Daoy (cell line): Measurements from ENCODE around the gene MPPE1. TPM values are rescaled to one million over a fixed set of nuclear protein-coding genes. Genes with fewer than 3 reads are reported as not detected.

Experiments used
- DNase-seq: peaks from one replicate; pipeline ENCODE4 v3.0.0-alpha.2; 2015; ENCODE audit warnings: low read depth
- total RNA-seq: library from RNA; depleted of rRNA; stranded (reverse); fragments of >200 nt; shearing (Covaris generic); gene quantifications from 2 replicates; pipeline ENCODE4 v1.2.3, GENCODE V29; 2014

MPPE1 gene
- total RNA-seq, 1 experiment from 2014 or later, result 9.5 TPM

DNA sequence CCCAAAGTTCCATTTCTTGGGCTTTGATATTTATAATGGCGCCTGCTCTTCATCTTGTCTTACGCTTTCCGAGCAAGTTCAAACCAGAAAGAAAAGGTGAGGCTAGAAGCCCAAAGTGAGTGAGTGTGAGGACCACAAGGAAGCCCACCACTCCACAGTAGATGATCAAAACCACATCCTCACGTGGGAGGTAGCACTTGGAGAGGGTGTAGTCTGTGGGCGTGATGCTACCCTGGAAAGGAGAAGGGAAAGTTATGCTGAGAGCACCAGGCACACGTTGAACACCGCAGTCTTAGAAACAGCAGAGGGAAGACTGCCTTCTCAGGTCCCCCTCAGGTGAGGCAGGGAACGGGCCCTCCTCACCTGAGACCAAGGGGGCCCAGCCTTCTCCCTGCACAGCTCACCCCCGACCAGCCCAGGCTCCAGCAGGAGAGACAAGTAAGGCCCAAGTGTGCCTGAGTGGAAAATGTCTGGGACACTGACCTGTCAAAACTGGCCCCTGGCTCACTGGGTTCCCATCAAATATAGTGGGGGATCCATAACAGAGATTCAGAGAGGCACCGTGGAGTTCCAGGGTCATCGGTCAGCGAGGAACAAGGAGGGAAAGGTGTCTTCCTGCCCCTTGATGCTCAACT lies 23.6 kb downstream of the MPPE1 start:
- DNase-seq, result no peak

DNA sequence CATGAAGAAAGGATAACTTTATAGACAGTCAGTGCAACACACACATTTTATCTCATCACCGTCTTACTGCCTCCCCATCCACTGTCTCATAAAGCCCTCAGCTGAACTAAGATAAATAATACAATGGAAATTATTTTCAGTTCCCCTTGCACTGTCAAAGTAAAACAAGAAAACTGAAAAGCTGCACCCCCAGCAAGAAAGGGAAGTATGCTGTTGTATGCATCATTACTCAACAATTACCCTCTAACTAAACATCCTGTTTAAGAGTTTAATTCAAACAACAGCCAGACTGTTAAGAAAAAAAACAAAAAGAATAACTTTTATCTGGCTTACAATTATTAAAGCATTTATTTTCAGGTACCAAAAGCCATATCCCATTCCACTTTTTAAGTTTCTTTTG lies 25.0 kb downstream of the MPPE1 start:
- no peak for DNase-seq

DNA sequence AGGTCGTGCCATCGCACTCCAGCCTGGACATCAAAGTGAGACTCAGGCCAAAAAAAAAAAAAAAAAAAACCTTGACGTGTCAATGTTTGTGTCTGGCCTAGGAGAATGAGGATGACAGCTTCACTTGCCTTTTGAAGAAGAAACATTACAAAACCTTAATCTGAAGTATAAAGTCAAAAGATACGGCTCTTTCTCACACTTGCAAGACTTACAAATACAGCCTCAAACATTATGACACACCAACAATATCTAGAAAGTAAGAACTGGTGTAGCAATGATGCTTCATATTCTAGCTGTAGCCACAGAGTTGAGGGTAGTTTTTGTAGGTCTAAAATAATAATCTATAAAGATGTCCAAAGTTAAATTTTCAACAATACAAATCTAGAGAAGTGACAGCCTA lies 25.5 kb downstream of the MPPE1 start:
- DNase-seq, result no peak

DNA sequence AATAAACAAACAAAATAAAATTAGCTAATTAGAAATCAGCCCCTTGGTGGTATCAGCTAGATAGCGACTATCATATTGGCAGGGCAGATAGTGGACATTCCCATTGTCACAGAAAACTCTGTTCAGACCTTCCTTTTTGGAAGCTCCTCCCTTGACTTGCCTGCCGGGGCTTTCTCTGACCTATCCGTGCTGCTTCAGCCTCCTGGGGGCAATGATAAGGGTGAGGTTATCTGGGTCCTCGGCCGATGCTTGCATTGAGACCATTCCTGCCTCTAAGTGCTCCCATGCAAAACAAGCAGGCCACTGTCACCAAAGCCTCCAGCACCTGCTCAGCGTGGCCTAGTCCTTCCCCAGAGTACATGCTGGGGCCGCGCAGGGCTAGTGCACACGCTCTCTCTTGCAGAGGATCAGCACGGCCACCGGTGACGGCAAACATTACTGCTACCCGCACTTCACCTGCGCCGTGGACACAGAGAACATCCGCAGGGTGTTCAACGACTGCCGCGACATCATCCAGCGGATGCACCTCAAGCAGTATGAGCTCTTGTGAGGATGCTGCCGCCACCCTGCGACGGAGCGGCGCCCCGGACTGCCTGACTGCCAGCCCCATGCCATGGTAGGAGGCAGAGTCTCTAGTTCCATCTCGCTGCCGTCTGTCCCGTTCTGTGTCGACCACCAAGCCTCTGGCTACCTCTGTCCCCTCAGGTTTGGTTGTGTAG lies 27.4 kb downstream of the MPPE1 start:
- DNase-seq, result no peak

DNA sequence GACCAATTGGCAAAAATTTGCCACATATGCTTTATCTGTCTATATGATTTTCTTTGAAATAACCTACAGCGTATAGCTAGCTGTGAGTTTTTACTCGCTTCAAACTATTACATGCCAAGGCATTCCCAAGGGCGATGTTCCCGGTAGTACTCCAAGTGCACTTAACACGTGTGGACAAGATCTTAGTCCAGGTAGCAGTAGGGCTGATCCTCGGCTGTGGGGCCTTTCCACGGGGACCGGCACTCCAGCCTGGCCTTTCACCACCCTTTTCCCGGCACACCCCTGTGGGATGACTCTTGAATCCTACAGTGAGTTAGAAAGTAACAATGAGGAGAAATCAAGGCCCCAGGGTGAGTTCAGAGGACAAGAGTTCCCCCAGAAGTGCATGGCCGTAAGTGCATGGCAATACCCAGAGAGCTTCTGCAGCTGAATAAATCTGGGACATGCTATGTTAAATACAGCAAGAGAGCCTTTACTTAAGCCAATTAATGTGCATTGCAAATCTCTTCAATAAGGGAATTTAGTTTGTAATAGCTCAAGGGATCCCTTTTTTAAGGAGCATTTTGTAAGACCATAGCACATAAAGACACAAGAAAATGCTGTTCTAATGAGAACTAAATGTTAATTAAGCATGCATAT lies 30.5 kb downstream of the MPPE1 start:
- no peak for DNase-seq

DNA sequence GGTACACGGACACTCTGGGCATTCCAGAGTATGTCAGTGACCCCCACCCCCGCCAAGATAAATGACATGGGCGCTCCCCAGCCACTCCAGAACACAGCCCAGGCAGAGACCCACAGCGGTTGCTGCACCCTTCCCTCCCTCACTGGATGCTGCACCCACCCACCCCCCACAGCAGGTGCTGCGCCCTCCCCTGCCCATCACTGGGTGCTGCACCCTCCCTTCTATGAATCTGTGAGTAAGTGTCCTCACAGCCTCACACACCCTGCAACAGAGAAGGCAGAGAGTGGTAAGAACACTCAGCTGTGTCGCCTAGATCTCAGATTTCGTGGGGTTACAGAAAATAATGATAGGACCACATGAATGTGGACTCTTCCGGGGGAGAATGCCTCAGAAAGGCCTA lies 33.4 kb downstream of the MPPE1 start:
- DNase-seq, result no peak

DNA sequence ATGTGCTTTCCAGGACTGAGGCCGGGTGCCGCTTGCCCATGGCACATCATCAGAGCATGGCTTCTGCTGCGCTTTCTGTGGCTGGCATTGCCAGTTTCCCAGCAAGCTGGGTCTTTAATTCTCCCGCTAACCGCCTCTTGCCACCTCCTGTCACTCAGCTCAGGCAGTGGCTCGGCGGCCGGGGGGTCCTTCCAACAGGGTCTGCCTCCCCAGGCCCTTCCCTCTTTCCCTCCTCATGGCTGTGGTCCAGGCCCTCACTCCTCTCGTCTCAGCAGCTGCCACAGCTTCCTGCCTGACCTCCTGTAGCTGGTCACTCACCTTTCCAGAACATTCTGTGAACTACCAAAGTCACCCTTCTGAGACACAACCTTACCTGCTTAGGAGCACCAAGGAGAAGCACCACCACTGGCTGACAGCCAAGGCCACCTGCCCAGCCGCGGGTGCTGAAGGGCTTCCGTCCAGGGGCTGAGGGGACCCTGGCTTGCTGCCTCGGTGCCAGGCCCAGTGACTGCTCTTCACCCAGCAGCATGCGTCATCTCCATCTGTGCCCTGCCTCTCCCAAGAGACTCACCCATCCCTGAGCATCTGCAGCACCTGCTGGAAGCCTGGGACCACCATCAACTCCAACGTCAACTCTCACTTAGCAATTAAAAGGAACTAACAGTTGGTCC lies 34.3 kb downstream of the MPPE1 start:
- DNase-seq, result no peak

DNA sequence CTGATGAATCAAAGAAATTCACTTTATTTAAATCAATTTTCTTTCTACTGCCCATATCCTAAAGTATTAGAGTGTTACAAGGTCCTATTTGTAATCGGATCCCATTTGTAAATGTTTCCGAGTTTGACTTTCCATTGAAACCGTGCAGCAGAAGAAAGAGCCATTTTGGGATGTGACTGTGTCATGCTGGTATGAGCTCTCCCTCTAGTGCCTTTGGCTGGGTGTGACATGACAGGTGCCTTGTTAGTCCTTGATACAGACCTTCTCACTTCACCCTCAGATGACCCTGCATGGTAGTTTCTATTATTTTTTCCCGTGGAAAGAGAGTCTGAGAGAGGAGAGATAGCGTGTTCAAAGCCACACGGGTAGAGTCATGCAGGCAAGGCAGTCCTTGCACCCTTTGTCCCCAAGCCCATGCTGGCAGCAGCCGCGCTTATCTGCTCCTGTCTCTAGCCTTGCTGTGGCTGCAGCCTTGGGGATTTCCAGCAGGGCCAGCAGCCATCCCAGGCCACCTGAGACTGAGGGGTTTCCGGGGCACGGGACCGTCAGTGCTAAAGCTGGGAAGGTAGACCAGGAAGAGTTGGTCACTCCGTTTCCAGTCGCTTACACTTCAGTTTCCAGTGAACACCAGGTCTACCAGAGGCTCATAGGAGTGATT lies 35.5 kb downstream of the MPPE1 start:
- peak; percentile 49 for DNase-seq

DNA sequence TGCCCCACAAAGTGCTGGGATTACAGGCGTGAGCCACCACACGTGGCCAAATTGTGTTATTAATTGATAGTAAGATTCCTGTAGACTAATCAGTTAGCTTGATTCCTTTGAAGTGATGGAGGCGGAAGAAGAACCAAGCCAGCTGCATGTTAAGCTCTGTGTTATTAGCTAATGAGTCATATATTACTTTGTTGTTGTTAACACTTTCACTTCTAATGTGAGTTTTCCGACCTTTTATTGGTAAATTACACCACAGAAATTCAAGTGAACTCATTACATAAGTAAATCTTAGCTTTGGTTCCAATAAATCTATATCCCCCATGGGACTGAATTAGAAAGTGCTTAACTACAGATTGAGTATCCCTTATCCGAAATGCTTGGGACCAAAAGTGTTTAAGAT lies 36.6 kb downstream of the MPPE1 start:
- no peak for DNase-seq

DNA sequence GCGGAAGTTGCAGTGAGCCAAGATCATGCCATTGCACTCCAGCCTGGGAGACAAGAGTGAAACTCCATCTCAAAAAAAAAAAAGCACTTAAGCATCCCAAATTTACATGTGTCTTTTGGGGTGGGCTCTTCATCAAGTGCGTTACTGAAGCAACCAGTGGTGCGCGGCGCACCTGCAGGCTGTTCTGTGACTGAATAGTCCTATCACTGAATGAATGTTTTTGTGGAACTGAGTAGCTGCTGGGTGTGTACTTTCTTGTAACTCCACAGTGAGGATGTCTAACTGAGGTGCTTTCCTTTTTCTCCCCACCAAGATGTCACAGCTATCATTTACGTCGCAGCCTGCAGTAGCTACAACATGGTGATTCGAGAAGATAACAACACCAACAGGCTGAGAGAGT lies 39.9 kb downstream of the MPPE1 start:
- no peak for DNase-seq

DNA sequence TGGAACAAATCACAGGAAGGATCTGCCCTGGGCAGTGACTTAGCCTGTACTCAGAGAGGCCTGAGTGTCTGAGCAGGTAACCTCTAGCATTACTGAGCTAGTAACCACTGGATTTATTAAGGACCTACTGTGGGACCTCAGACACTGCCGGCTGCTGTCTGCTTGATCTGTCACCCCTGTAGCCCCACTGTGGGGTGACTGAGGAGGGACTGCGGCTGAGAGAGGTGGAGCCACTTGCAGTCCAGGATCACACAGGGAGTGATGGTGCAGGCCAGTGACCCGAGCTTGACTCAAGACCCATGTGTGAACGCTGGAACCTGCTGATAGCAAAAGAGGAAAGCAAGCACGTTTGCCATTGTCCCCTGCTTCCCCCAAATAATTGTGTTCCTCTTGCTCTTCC lies 41.4 kb downstream of the MPPE1 start:
- DNase-seq, result no peak

DNA sequence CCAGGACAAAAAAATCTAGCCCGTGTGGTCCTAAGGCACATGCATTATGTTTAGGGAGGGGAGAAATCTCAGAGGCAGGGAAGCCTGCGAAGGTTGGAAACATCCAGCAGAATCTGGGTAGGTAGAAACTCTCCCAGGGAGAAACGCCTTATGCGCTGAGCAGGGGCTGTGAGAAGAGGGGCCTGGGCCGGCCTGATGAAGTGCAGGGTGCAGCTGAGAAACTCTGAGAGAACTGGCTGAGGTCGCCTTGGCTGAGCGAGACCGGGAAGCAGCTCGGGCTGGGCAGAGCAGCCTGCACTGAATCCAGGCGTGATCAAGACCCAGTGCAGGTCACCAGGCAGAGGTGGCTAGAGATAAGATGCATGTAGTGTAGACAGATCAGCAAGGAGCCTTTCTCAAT lies 41.8 kb downstream of the MPPE1 start:
- DNase-seq, result no peak

DNA sequence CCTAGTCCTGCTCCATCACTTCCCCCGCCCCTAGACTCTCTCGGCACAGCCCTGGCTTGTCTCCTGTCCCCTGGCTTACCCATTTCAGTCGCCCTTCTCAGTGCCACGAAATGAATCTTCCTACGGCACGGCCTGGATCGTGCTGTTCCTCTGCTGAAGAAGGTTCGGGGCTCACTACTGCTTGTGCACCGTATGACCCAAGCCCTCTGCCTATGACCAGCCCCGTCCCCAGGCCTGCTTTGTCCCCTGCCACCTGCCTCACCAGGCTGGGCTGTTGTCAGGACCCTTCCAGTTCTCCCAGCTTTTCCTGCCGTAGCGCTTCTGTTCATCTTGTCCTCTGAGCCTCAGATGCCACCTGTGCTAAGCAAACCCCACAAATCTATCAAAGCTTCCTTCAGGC lies 43.0 kb downstream of the MPPE1 start:
- DNase-seq, result no peak

DNA sequence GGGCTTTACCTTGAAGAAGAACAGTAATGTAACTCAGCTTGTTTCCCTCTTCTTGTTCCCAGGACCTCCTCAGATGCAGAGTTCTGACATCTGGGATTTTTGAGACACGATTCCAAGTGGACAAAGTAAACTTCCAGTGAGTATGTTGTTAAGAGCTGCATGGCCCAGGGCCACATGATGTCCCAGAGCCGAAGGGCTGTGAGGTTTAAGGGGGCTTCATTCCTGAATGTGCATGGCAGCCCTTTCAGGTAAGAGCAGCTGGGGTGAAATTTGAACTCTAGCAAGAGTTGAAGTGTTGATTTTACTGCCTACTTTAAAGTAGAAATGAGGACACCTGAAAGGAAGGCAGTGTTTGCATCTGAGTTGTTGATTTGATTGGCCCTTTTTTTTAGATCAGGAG lies 43.6 kb downstream of the MPPE1 start:
- DNase-seq, result no peak

DNA sequence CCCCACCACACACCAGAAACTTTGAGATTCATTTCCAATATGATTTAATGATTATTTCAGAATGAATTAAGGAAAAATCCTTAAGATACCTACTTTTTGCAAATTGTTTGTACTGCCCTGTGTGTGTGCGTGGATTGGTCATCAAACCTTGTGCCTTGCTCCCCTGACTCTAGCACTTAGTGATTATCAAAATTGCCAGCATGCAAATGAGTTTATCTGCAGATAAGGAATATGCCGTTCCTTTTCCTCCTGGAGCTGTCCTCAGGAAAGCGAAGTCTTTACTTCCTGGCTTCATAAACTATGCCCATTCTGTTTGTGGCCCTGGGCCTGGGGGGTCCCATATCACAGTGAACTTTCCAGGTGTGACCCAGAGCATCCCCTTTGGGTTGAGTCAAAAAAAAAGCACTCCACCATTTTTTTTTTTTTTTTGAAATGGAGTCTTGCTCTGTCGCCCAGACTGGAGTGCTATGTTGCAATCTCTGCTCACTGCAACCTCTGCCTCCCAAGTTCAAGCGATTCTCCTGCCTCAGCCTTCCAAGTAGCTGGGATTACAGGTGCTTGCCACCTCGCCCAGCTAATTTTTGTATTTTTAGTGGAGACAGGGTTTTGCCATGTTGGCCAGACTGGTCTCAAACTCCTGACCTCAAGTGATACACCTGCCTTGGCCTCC lies 45.5 kb downstream of the MPPE1 start:
- no peak for DNase-seq

DNA sequence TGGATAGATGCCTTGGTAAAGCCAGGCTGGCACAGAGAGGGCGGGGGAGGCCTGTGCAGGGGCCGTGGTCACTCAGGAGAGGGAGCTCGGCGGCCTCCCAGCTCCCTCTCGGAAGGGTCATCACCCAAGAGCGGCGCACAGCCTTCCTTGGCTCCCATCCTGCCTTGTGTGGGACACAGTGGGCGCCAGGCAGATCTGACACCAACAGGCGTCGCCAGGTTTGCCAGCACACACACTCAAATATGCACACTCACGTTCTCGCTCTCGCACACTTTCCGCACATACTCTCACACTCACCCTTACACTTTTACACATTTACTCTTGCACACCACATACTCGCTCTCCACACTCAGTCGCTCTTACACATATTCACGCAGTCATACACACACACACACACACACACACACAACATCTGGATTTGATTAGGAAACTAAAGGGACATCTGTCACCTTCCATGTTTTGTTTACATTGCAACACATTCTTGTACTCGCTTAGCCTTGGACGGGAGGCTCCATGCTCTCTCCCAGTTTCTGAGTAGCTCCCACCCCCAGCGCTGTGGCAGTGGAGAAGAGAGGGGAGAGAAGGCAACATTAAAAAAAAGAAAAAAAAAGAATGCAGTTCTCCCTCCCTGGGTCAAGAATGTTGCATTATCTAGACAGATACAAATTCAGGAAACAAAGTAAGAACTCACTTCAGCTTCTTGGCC lies 46.4 kb downstream of the MPPE1 start:
- no peak for DNase-seq

DNA sequence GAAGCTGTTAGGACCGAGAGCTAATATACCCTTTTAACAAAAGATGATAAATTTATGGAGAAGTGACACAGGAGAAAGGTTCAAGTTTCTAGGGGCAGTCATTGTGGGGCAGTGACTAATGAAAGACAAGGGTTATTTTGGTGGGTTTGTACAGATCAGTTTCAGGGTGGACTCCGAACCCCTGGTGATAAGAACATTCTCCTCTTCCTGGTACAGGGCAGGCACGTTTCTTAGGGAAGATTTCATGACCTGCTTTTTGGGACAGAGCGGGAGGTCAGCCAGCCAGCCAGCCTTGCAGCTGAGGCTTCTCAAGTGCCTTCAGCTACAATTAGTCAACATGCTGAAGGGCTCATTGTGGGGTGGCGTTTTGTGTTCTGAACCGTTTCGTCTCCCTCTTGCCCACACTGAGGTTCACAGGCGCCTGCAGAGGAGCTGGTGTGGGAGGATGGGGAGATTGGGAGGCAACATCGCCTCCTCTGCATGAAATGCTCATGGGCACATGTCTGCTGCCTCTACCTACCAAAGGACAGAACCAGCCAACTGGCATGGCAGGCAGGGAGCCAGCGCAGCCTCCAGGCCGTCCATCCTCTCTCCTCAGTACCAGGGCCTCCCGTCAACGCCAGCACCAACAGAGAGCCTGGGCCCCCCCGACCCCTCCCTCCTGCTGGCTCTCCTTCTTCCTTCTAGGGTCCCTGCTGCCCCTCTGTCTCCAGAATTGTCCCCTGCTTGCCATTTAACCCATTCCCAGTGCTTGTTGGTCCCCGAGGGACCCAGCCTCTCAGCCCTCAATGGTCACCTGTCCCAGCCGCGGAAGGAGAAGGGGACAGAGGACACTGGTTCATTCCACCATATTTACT lies 47.3 kb downstream of the MPPE1 start:
- DNase-seq, result no peak

DNA sequence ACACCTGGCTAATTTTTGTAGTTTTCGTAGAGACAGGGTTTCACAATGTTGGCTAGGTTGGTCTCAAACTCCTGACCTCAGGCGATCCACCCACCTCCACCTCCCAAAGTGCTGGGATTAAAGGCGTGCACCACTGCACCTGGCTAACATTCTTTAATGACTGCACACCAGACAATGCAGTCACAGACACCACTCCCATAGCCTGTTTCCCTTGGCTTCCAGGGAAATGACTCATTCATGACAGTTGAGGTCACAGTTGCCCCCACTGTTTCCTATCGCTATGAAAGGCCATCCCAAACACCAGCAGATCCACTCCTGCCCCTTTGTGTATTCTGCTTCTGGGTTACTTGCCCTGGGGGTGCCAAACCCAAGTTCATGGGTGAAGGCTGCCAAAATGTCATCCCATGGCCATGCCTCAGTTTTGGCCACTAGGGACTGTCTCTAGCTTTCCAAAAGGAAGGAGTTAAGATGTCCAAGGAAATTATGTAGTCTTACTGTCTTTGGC lies 48.2 kb downstream of the MPPE1 start:
- DNase-seq, result peak; percentile 91

DNA sequence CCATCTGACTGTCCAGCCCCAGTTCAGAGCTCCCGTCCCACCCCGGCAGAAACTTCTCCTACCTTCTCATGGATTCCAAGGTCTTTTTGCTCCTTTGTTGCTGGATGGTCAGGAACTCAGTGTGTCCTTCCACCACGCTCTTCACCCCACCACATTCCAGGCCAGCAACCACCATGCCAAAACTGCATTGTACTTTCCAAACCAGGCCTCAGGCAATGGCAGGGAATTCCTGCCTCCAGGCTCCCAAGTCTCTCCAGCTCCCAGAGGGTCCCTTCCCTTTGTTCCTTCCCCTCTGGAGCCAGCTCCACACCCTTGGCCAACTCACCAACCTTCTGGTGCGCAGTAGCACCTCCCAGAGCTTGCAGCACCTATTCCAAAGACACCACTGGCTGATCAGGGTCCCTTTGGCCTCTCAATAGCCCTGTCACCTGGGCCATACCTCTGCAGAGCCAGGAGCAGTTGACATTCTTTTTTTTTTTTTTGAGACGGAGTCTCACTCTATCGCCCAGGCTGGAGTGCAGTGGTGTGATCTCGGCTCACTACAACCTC lies 48.8 kb downstream of the MPPE1 start:
- peak; percentile 35 for DNase-seq
